GM12878 (cell line): ENCODE data around the gene LRP1B. TPM values are rescaled to one million over a fixed set of nuclear protein-coding genes. Genes with fewer than 3 reads are reported as not detected.

Source experiments
- ATAC-seq: fragments of 200-7000 bp; cut with Tn5 transposase; 3 replicates; pipeline ENCODE4 v1.9.1; 2020; ENCODE audit warnings: mild to moderate bottlenecking, moderate library complexity
- BruUV-seq: library from RNA; stranded (reverse); fragments of 400-500 nt; replicated peaks from 2 replicates; lab custom pipeline; 2021; lab: Mats Ljungman, UMichigan
- CTCF ChIA-PET: fragments of 300-600 bp; sonication (Branson Sonifier 250); formaldehyde crosslinking; extraction: SDS; loops from one replicate; lab custom pipeline; 2021; ENCODE audit warnings: inconsistent platforms; lab: Yijun Ruan, JAX
- POLR2A ChIA-PET: fragments of 350-600 bp; formaldehyde crosslinking; extraction: SDS; loops from one replicate; lab custom pipeline; 2021; ENCODE audit warnings: inconsistent platforms; lab: Charles Lee
- RAD21 ChIA-PET: fragments of 300-600 bp; sonication (Branson Sonifier 250); formaldehyde crosslinking; loops from one replicate; lab custom pipeline; 2023; ENCODE audit warnings: antibody characterized with exemption; ENCODE audit not compliant: unreplicated experiment; lab: Charles Lee
- SMC1A ChIA-PET: fragments of 300-600 bp; sonication (Branson Sonifier 250); formaldehyde crosslinking; loops from one replicate; lab custom pipeline; 2023; ENCODE audit not compliant: unreplicated experiment, uncharacterized antibody; lab: Charles Lee
- DNase-seq: peaks from one replicate; pipeline ENCODE4 v3.0.0-alpha.2; 2011; ENCODE audit warnings: low read depth, low spot score
- FAIRE-seq: peaks from 3 replicates; lab custom pipeline; 2011; peaks lifted over from hg19 to GRCh38; lab: Jason Lieb, UNC
- H2AFZ ChIP-seq: 2 replicates; pipeline ENCODE4 v1.6.0; 2011; ENCODE audit warnings: low read depth, low read length, control low read depth; ENCODE audit not compliant: control insufficient read depth
- H3K27ac ChIP-seq: 2 replicates; pipeline ENCODE4 v1.5.1; 2011; ENCODE audit warnings: control low read depth; ENCODE audit not compliant: control insufficient read depth, insufficient read depth
- H3K27me3 ChIP-seq, 2 experiments: replicated peaks in 1 of 2; 2 replicates each; pipeline versions ENCODE4 v1.6.0 to v1.6.1; 2011; ENCODE audit warnings: low read length in 1 of 2; ENCODE audit not compliant: control insufficient read depth in 2 of 2, insufficient read depth in 2 of 2
- H3K36me3 ChIP-seq, 2 experiments: 2 replicates each; pipeline ENCODE4 v1.5.1; 2011; ENCODE audit warnings: low read length in 1 of 2; ENCODE audit not compliant: control insufficient read depth in 2 of 2, insufficient read depth in 2 of 2
- H3K4me1 ChIP-seq: 2 replicates; pipeline ENCODE4 v1.6.1; 2011; ENCODE audit warnings: mild to moderate bottlenecking, low read length, moderate library complexity, mixed read lengths; ENCODE audit not compliant: control insufficient read depth, insufficient read depth
- H3K4me2 ChIP-seq: 2 replicates; pipeline ENCODE4 v1.6.0; 2011; ENCODE audit warnings: control low read depth; ENCODE audit not compliant: control insufficient read depth, insufficient read depth
- H3K4me3 ChIP-seq: fragments of 200-600 bp; sonication (generic); 2 replicates; pipeline ENCODE4 v1.5.1; 2016
- H3K79me2 ChIP-seq: 2 replicates; pipeline ENCODE4 v1.6.0; 2011; ENCODE audit warnings: low read length; ENCODE audit not compliant: control insufficient read depth, insufficient read depth
- H3K9ac ChIP-seq: 2 replicates; pipeline ENCODE4 v1.8.0; 2011; ENCODE audit warnings: low read length, control low read depth, mixed read lengths; ENCODE audit not compliant: control insufficient read depth, insufficient read depth
- H3K9me3 ChIP-seq: replicated peaks from 3 replicates; pipeline ENCODE4 v1.5.1; 2011; ENCODE audit warnings: mild to moderate bottlenecking, low read length; ENCODE audit not compliant: control insufficient read depth, insufficient read depth
- H4K20me1 ChIP-seq: 2 replicates; pipeline ENCODE4 v1.6.0; 2011; ENCODE audit not compliant: control insufficient read depth, insufficient read depth
- CHD4 ChIP-seq: fragments of 200-600 bp; sonication (generic); IDR thresholded peaks from 2 replicates; pipeline ENCODE4 v1.6.1; 2016; ENCODE audit warnings: mild to moderate bottlenecking
- CUX1 ChIP-seq: IDR thresholded peaks from 2 replicates; pipeline ENCODE4 v1.6.1; 2012; ENCODE audit warnings: improper control_type of control experiment, low read depth, low read length; ENCODE audit not compliant: insufficient replicate concordance
- EZH2 ChIP-seq: IDR thresholded peaks from 2 replicates; pipeline ENCODE4 v1.6.1; 2012; ENCODE audit warnings: low read depth, mild to moderate bottlenecking, control low read depth, inconsistent platforms, low read length, borderline replicate concordance; ENCODE audit not compliant: control insufficient read depth
- HDGF ChIP-seq: fragments of 450-650 bp; IDR thresholded peaks from 2 replicates; pipeline ENCODE4 v1.6.1; 2016; ENCODE audit warnings: antibody characterized with exemption
- MXI1 ChIP-seq: fragments of 150-350 bp; IDR thresholded peaks from 2 replicates; pipeline ENCODE4 v1.6.1; 2011; ENCODE audit warnings: low read depth, mild to moderate bottlenecking, inconsistent platforms, low read length, improper control_type of control experiment
- NFYA ChIP-seq: IDR thresholded peaks from 2 replicates; pipeline ENCODE4 v1.6.1; 2011; ENCODE audit warnings: low read depth, mild to moderate bottlenecking, low read length, improper control_type of control experiment, borderline replicate concordance
- NRF1 ChIP-seq: conservative IDR thresholded peaks from 2 replicates; pipeline ENCODE4 v1.6.1; 2011; ENCODE audit warnings: mild to moderate bottlenecking, low read depth, low read length, improper control_type of control experiment
- PML ChIP-seq: IDR thresholded peaks from 2 replicates; pipeline ENCODE4 v1.6.1; 2012; ENCODE audit warnings: low read length, inconsistent platforms
- RB1 ChIP-seq: fragments of 450-650 bp; formaldehyde crosslinking; IDR thresholded peaks from 2 replicates; pipeline ENCODE4 v1.6.1; 2017; ENCODE audit warnings: mild to moderate bottlenecking, borderline replicate concordance
- REST ChIP-seq: IDR thresholded peaks from 2 replicates; pipeline ENCODE4 v1.6.1; 2012; ENCODE audit warnings: mild to moderate bottlenecking, low read depth, low read length
- SPI1 ChIP-seq: IDR thresholded peaks from 2 replicates; pipeline ENCODE4 v1.6.1; 2011; ENCODE audit warnings: low read depth, mild to moderate bottlenecking, low read length, moderate library complexity, borderline replicate concordance; ENCODE audit not compliant: insufficient read depth
- TAF1 ChIP-seq: IDR thresholded peaks from 2 replicates; pipeline ENCODE4 v1.6.1; 2011; ENCODE audit warnings: mild to moderate bottlenecking, low read depth, low read length, borderline replicate concordance
- USF1 ChIP-seq: IDR thresholded peaks from 2 replicates; pipeline ENCODE4 v1.6.1; 2011; ENCODE audit warnings: borderline replicate concordance, low read depth, mild to moderate bottlenecking, moderate library complexity, mixed read lengths, low read length; ENCODE audit not compliant: insufficient read depth; ENCODE audit errors: extremely low read length
- YBX1 ChIP-seq: fragments of 450-650 bp; IDR thresholded peaks from 2 replicates; pipeline ENCODE4 v1.6.1; 2016; ENCODE audit warnings: antibody characterized with exemption
- YY1 ChIP-seq: IDR thresholded peaks from 2 replicates; pipeline ENCODE4 v1.6.1; 2011; ENCODE audit warnings: low read depth, mild to moderate bottlenecking, low read length
- ZBED1 ChIP-seq: IDR thresholded peaks from 2 replicates; pipeline ENCODE4 v1.6.1; 2016; ENCODE audit warnings: borderline replicate concordance
- WGBS: methylation state at CpG from one replicate; pipeline ENCODE4 v1.1.6; 2016; ENCODE audit warnings: low lambda C conversion rate; ENCODE audit not compliant: insufficient replicate concordance, insufficient coverage; ENCODE audit errors: missing lambda C conversion rate; 5-methylcytosine and 5-hydroxymethylcytosine counted together
- in situ Hi-C: fragments of 300-500 bp; cut with MboI; formaldehyde crosslinking; loops from 9 replicates; pipeline ENCODE4 v1.14.3; 2018; ENCODE audit warnings: mixed read lengths
- intact Hi-C: fragments of 100-400 bp; cut with micrococcal nuclease; formaldehyde crosslinking; loops from one replicate; pipeline ENCODE4 v1.14.2; 2022; ENCODE audit not compliant: unreplicated experiment
- polyA plus RNA-seq, 11 experiments: library from polyadenylated mRNA; depleted of rRNA in 4 of 11; unstranded in 6 of 11; stranded (reverse) in 5 of 11; fragments of >200 nt; fragmentation: Nextera tagmentation in 4 of 11; fragmentation: Illumina TruSeq in 1 of 11; extraction: Ambion mirVana in 4 of 11; extraction: Trizol in 1 of 11; gene quantifications; 1 replicate in 1 of 11; 2 replicates in 10 of 11; pipeline versions ENCODE4 v1.2.1 to v1.2.3, GENCODE V29; 2011 to 2016; ENCODE audit warnings: inconsistent platforms in 2 of 11, missing spikeins in 2 of 11, low read depth in 1 of 11
- total RNA-seq, 4 experiments: library from RNA; depleted of rRNA in 3 of 4; stranded (reverse); fragments of >200 nt in 3 of 4; fragmentation: Illumina TruSeq in 1 of 4; extraction: Trizol in 1 of 4; gene quantifications; 2 replicates each; pipeline versions ENCODE4 v1.2.1 to v1.2.3, GENCODE V29; 2013 to 2021

The LRP1B gene
- total and polyA plus RNA-seq, 10 of the 15 experiments (the other 5 are each of a cell fraction or from before 2014, with no cell fraction given): under 0.01 to 0.06 (median 0.03) TPM; not detected in 5

- Histone ChIP-seq H4K20me1 (no peaks in the 10 kb centered on the region), H3K4me2 (no peak overlapping the region), H3K9me3 (no peaks in the 10 kb centered on the region), H2AFZ (no peak overlapping the region), H3K79me2 (no peaks in the 10 kb centered on the region), H3K4me3 (no peak overlapping the region), H3K4me1 (no peaks in the 10 kb centered on the region), H3K27me3 (no peaks in the 10 kb centered on the region), H3K36me3 (no peaks in the 10 kb centered on the region), H3K9ac (no peak overlapping the region), H3K27ac (no peak overlapping the region)
- ChIA-PET RAD21 (no interaction called here), CTCF (no interaction called here), SMC1A (interaction anchor here (0.7 to 1.3 kb wide), 2 partner anchors 9 to 11 kb away, joined by 3 read pairs; no protein-coding TSS in a partner anchor), POLR2A (no interaction called here)
- DNase-seq: no peak
- in situ Hi-C loops (no loop called here), intact Hi-C loops (no loop called here)
- no peak for ATAC-seq
- FAIRE-seq: no peak
- no TSS peak for BruUV-seq
- 51% methylated on average over 2 of the region's 2 CpGs for WGBS
- TF ChIP-seq EZH2 (no peak), NRF1 (no peak), CHD4 (no peak), MXI1 (no peak), HDGF (no peak), CUX1 (no peak), NFYA (no peak), YBX1 (no peak), ZBED1 (no peak), USF1 (no peak), SPI1 (no peak), RB1 (no peak), REST (no peak), TAF1 (no peak), YY1 (no peak), PML (no peak)
Measured at GRCh38 chr2:141766225-141766624, 364.6 kb downstream of the LRP1B start.
